ENCODE results near the gene ASB15.
"Not testable (repeated sequence)": the region's sequence is repeated elsewhere in the genome, so short reads cannot be mapped to it uniquely, and the experiment has no call there.

The ASB15 gene

DNA sequence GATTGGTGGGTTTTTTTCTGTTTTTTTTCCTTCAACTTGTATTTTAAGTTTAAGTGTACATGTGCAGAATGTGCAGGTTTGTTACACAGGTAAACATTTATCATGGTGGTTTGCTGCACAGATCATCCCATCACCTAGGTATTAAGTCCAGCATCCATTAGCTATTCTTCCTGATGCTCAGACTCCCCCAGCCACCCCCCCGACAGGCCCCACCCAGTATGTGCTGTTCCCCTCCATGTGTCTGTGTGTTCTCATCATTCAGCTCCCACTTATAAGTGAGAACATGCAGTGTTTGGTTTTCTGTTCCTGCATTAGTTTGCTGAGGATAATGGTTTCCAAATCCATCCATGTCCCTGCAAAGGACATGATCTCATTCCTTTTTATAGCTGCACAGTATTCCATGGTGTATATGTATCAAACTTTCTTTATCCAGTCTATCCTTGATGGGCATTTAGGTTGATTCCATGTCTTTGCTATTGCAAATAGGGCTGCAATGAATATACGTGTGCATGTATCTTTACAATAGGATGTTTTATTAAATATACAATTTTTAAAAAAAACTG lies 32.5 kb downstream of the ASB15 start:
- DNase-seq (ENCODE audit: low read depth in 2 of 2, low spot score in 1 of 2), result not testable (repeated sequence)

DNA sequence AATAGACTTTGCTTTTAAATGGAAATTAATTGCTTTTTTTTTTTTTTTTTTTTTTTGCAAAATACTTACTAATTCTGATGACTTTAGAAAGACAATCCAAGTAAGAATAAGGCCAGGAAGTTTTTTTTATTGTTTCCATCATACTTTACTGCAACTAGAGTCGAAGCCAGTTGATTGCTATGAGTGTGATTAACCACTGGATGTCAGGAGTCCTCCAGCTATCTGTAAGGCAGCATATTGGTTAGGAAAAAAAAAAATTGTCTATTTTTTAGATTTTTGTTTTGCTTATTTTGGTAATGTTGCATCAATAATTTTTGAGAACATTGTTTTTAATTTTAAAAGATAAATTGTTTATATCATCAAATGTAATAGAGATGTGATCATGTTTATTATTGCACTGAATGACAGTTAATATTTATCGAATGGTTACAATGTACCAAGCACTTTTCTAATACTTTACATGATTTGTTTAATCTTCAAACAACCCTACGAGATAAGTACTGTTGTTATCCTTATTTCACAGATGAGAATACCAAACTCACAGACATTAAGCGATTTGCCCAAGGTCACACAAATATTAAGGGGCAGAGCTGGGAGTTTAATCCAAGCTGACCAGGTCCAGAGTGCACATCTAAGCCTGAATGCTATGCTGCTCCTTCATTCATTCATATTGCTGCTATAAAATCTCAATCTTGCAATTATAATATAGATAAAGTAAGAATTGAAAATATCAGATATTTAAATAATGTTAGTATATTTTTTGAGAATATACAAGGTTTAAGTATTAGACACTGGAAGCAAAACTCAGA lies 34.1 kb downstream of the ASB15 start:
- DNase-seq (ENCODE audit: low read depth in 2 of 2, low spot score in 1 of 2), result no peak

DNA sequence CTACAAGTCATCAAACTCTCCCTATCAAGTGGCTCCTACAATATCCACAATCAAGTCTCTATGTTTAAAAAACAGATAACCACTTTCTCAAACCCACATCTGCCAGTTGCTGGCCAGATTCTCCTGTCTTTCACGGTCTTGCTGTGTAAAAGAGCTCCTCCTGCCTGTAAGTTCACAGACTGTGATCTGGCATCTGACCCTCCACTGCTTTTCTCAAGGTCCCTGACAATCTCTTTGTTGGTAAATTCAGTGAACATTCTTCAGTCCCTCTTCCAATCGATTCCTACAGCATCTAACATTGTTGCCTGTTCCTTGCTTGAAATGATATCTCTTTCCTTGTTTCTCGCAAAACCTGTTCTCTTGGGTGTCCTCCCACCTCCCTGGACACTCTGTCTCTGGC lies 35.6 kb downstream of the ASB15 start:
- DNase-seq (ENCODE audit: low read depth in 2 of 2, low spot score in 1 of 2), result no peak

DNA sequence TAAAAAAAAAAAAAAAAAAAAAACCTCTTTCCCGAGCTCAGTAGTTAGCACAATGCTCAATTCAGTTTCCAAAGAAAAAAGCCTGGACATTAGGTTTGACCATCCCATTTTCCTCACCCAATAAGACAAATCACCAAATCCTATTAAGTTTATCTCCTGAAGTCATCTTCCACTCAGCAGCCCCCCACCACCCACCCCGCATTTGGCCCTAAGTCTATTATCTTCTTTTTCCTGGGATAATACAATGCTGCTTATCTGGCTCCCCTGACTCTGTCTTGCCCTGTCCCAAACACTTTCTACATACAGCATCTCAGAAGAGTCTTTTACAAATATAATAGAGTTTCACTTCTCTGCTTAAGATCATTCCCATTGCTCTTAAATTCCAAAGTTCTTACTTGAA lies 36.3 kb downstream of the ASB15 start:
- no peak for DNase-seq (ENCODE audit: low read depth in 2 of 2, low spot score in 1 of 2)

DNA sequence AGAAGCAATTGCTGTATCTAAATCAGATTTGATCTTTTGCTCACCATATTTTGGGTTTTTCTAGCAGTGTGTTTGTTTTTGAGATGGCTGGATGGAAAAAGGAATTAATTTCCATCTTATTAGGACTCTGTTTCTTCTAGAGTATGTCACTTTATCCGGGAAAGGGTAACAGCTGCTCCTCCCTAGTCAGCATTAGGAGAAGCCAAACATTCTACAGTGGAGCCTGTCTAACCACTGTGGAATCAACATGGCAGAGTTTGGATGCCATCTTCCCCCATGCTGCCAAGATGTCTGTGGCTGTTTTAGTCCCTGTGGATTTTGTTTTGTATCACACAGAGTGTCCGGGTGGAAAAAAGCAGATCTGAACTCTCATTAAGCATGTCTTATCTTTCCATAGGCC lies 38.0 kb downstream of the ASB15 start:
- DNase-seq (ENCODE audit: low read depth in 2 of 2, low spot score in 1 of 2), result no peak

DNA sequence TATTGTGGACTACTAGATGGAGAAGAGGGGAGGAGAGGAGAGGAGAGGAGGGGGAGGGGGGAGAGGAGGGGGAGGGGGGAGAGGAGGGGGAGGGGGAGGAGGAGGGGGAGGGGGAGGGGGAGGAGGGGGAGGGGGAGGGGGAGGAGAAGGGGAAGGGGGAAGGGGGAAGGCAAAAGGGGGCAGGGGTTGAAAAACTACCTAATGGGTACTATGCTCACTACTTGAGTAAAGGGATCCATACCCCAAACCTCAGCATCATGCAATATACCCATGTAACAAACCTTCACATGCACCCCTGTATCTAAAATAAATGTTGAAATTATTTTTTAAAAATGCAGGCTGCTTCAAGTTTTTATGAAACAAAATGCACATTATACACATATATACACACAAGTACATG lies 39.0 kb downstream of the ASB15 start:
- no peak for DNase-seq (ENCODE audit: low read depth in 2 of 2, low spot score in 1 of 2)

DNA sequence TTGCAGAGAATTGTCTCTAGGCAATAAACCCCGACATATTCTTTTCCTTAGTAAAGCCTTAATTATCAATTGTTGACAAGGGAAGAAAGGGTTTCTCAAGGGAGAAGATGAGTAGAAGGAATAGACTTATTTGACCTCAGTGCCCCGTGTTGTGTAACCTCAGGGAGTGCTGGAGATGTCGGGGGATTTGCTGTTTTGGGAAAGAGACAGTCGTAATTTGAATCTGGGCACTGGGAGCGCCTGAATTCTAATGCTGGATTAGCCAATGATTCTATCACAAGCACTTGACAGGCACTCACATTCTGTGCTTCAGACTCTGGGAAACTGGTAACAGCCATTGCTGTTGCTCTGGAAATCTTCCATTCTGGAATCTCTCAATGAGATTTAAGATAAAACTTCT lies 40.3 kb downstream of the ASB15 start:
- no peak for DNase-seq (ENCODE audit: low read depth in 2 of 2, low spot score in 1 of 2)

DNA sequence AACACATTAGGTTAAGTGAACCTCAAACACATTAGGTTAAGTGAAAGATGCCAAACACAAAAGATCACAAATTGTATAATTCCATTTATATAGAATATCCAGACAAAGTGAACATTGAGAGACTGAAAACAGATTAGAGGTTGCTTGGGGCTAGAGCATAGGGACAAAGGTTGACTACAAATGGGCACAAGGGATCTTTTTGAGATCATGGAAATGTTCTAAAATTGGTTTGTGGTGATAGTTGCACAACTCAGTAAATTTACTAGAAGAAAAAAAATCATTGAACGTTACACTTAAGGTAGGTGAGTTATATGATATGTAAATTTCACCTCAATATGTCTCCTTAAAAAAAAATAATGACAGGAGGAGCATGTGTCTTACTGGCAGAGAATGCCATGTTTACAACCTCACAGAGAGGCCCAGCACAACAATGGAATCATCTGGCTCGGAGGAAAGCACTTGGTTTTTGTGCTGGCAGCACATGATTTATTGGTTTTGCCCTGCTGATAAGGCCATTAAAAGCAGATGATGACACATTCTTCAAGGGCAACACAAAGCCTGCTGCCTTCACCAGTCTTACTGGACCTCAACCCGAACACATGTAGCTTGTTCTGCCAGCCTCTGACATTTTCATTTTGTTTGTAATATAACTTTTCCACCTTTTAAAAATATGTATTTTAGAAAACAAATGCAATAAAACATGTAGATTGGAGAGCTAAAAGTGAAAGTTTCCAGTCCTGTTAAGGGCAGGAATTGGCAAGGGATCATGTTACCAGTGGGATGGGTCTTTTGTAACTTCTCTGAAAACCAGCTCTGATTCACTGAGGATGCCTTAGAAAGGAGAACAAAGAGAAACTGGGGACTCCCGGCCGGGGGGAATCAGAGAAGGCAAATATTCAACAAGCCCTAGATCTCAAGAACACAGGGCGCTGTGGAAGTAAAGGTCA lies 42.1 kb downstream of the ASB15 start:
- DNase-seq (ENCODE audit: low read depth in 2 of 2, low spot score in 1 of 2), result no peak

DNA sequence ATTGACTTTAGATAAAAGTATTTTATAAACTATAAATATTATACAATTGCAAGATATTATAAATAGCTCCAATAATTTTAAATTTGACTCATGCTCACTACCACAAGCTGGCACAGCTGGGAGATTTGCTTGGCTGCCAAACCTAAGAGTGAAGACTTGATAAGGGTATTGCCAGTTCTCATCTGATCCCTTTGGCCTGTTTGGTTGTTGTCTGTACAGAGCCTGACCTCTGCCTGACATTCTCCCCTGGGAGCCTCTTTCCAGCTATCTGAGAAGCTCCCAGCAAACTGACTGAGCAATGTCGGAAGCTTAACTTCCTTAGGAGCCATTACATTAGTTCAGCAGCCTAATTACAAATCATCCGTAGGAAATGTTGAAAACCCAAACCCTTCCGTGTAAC lies 43.9 kb downstream of the ASB15 start:
- DNase-seq (ENCODE audit: low read depth in 2 of 2, low spot score in 1 of 2), result no peak

DNA sequence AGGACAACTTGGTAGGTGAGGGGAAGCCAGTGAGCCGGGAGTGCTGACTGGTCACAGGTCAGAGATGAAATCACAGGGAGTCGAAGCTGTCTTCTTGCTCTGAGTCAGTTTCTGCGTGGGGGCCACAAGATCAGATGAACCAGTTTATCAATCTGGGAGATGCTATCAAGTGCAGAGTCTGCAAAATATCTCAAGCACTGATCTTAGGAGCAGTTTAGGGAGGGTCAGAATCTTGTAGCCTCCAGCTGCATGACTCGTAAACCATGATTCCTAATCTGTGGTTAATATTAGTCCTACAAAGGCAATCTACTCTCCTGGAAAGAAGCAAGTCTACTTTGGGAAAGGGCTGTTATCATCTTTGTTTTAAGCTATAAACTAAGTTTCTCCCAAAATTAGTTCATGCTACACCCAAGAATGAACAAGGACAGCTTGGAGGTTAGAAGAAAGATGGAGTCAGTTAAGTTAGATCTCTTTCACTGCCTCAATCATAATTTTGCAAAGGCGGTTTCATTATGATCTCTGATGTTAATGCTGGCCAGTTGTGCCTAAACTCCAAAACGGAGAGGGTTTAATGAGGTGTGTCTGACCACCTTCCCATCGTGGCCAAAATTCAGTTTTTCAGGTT lies 45.6 kb downstream of the ASB15 start:
- no peak for DNase-seq (ENCODE audit: low read depth in 2 of 2, low spot score in 1 of 2)

DNA sequence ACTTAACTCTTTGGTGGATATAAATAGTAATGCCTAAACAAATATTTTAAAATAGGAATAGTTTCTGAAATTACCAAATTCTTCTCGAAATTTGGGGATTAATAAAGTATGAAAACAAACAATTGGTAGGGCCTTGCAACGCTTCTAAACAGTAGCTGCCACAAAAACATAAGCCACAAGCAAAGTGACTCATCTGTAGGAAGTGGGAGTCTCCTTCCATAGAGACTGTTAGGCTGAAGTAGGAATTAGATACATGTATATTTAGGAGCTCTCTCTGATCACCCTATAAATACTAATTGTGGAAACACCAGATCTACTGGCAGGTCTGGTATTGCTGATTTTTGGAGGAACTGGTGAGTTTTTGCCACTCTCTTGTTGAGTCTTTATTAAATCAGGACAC lies 48.3 kb downstream of the ASB15 start:
- DNase-seq (ENCODE audit: low read depth in 2 of 2, low spot score in 1 of 2), result no peak

DNA sequence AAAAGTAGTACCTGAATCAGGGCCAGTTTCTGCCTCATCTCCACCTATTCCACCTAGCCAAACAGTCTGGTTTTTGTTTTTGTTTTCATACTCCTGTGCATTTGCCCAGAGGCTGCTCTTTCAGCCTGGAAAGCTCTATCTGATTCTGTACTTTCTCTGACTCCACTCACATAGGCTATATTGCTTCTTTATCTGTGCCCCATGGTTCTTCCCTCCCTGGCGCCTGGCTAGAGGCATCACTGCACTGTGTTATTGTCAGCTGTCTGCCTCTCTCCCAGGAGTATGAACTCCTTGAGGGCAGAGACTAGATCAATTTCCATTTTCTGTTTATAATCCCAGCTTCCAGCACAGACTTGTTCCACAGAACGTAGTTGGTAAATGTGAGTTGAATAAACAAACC lies 49.0 kb downstream of the ASB15 start:
- DNase-seq (ENCODE audit: low read depth in 2 of 2, low spot score in 1 of 2), result no peak

DNA sequence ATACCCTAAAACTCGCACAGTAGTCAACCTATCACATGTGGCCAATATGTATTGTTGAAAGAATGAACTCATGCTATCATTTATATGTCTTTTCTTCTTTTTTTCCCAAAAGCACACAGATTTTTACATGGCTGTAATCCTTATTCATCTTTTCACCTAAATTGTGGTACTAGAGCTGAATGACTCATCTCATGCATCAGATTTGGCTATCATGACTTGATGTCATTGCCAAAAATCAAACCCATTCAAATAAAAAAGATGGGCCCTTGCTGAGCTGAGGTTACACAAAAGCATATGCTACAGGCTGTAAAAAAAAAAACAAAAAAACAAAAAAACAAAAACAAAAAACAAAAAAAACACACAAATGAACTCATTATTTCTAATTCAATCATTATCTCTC lies 50.8 kb downstream of the ASB15 start:
- DNase-seq (ENCODE audit: low read depth in 2 of 2, low spot score in 1 of 2), result no peak

DNA sequence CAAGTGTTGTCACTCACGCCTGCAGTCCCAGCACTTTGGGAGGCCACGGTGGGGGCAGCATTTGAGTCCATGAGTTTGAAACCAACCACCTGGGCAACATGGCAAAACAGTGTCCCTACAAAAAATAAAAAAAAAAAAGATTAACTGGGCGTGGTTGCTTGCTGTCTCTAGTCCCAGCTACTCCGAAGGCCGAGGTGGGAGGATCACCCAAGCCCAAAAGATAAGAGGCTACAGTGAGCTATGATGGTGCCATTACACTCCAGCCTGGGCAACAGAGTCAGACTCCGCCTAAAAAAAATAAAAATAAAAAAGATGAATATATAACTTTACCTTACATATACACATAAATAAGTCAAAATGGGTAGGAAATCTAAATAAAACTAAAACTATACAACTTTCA lies 51.5 kb downstream of the ASB15 start:
- no peak for DNase-seq (ENCODE audit: low read depth in 2 of 2, low spot score in 1 of 2)

DNA sequence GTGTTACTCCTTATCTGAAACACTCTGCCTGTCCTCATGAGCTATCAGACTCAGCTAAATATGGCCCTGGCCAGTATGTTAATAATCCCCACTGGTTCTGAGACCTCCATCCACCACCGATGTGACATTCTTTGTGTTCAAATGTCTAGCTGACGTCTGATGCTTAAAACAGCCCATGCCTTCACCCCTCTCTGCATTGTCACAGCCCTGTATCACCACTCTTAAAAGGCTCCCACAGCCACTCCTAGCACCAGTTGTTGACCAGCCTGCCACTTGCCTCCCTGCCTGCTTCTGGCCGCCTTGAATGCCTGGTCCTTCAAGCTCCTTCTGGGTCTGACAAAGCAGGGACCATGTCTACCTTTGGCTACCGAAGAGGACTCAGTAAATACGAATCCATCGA lies 54.0 kb downstream of the ASB15 start, which contains the start of gene LMOD2:
LMOD2 (plus strand) TSS at position 253 of the 400 bp plus-strand sequence; CDS start at position 351, 98 bp downstream.
- no peak for DNase-seq (ENCODE audit: low read depth in 2 of 2, low spot score in 1 of 2)

DNA sequence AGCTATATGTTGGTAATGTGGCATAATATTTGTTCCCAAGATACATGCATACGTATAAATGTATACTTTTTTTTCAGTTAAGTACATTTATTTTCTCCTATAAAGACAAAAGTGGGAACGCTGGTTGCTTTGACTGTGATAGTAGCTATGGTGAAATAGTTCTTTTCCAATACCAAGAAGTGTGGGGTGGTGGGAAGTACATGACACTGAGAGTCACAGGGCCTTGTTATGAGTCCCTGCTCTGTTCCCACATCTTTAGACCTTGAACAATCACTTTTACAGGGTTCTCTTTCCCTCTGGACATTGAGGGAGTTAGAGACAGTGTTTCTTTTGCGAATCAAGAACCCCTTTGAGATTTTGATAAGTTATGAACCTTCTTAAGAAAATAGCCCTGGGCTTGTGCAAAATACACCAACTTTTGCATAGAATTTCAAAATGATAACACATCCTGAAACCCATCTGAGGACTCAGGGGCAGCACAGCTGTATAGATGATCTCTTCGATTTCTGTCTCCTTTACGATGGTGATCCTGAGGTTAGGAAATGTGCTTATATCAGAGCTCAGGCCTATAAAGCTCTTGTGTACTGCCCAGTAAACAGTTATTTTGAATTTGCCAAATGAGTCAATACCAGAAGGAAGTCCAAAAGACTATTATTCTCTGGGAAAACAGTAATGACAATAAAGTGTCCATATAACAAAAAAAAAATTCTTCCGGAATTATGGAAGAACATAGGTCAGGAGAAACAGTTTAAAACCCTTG lies 55.1 kb downstream of the ASB15 start:
- no peak for DNase-seq (ENCODE audit: low read depth in 2 of 2, low spot score in 1 of 2)

DNA sequence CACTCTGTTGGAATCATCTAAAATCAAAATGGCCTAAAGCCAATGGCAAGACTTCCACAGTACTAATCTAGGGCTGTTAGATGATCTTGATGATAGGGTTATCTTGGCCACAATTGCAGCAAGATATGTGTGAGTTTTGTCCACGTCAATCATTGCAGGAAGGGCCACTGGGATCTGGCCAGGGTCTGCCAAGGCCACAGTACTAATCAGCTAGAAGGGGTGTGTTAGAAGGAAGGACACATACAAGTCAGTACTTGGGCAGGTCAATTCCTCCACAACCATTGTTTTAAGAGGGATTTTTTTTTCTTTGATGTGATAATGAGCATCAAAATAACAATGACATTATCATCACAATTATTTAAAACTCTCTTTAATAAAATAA lies 55.7 kb downstream of the ASB15 start:
- DNase-seq (ENCODE audit: low read depth in 2 of 2, low spot score in 1 of 2), result no peak

DNA sequence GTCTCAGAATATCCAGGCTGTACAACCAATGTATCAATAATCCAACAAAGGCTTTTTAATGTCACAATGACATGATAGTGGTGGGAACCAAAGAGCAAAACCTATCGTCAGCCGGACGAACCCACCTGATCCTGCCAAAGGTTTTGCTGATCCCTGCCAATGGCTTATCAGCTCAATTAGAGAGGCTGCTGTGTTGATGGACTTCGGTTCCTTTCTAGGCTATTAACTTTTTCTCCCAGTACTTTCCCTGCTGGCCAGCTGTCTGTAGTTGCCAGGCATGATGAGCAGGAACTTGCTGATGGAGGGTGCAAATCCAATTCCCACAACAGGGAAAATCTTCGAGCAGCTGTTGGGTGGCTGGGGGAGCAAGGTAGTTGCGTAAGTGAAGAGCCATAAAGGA lies 56.4 kb downstream of the ASB15 start:
- no peak for DNase-seq (ENCODE audit: low read depth in 2 of 2, low spot score in 1 of 2)

DNA sequence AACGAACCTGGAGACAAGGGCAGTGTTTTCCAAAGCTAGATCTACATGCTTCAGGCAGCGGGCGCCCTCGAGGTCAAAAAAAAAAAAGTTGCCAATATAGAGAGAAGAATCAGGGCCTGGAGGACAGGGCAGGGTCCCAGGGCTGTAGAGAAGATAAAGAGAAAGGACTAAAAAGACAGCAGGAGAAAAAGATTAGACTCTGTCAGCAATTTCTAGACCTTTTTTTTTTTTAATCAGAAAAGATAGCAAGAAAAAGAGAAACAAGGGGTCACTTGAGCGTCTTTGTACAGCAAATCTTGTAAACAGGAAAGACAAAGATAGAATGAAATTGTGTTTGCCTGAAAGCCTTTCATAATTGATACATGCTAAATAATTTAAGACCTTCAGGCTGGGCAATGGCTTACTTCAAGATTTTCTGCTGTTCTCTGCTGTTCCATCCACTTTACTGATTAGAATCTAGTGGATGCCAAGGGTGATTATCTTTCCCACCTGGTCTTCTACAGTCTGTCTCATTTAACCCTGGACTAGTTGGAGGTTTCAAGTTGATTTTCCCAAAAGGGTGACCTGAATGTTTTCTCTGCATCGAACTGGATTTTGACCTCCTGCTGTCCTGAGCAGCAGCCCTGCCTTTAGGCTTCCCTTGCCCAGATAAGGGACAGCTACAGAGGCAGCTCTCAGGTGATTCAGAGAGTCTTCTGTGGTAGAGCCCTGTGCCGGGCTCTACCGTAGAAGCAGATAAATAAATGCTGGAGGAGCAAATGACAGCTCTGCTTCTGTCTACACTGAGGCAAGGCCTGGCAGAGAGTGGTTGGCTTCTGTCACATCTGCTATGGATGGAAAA lies 59.1 kb downstream of the ASB15 start:
- no peak for DNase-seq (ENCODE audit: low read depth in 2 of 2, low spot score in 1 of 2)

DNA sequence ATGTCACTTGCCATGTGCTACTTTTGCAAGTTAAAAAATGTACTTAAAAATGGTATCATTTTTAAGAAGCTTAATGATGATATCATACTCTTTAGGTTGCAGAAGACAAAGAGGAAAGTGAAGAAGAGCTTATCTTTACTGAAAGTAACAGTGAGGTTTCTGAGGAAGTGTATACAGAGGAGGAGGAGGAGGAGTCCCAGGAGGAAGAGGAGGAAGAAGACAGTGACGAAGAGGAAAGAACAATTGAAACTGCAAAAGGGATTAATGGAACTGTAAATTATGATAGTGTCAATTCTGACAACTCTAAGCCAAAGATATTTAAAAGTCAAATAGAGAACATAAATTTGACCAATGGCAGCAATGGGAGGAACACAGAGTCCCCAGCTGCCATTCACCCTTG lies 60.1 kb downstream of the ASB15 start:
- DNase-seq (ENCODE audit: low read depth in 2 of 2, low spot score in 1 of 2), result no peak
